ENCODE measurements around the gene MAML1.
"Not testable (repeated sequence)": the region's sequence is repeated elsewhere in the genome, so short reads cannot be mapped to it uniquely, and the experiment has no call there.

The MAML1 gene

GRCh38 chr5:179788193-179788854, 55.7 kb downstream of the MAML1 start:
- DNase-seq = no peak

GRCh38 chr5:179789278-179789677, 56.7 kb downstream of the MAML1 start:
- ATAC-seq (ENCODE audit: insufficient read depth, low read depth); H3K27me3 ChIP-seq (ENCODE audit: insufficient read depth, low read length, poor library complexity); H3K79me2 ChIP-seq (ENCODE audit: insufficient read depth, low read length); H3K4me1 ChIP-seq (ENCODE audit: insufficient read depth, low read length); H3K27ac ChIP-seq (ENCODE audit: low read length); H3K4me3 ChIP-seq (ENCODE audit: low read depth in 1 of 2, low read length in 2 of 2); DNase-seq; H4K20me1 ChIP-seq (ENCODE audit: insufficient read depth, low read length); H2AFZ ChIP-seq (ENCODE audit: low read depth, low read length); H3K9ac ChIP-seq (ENCODE audit: low read depth, low read length); H3K36me3 ChIP-seq (ENCODE audit: insufficient read depth, low read length); H3K4me2 ChIP-seq (ENCODE audit: insufficient read depth, low read length); H3K9me3 ChIP-seq (ENCODE audit: insufficient read depth, low read length, severe bottlenecking): not testable (repeated sequence)

More at GRCh38 chr5:179788193-179788854, 55.7 kb downstream of the MAML1 start:
- TF ChIP-seq EZH2 (IDR thresholded peaks at IDR 0.05; ENCODE audit: borderline replicate concordance, low read depth, low read length, severe bottlenecking) (no peak), CTCF (IDR thresholded peaks at IDR 0.05; ENCODE audit: borderline replicate concordance, extremely low read depth, low read length, poor library complexity, severe bottlenecking) (no peak)
- Histone ChIP-seq H3K27ac (ENCODE audit: low read length) (no peak overlapping the region), H3K9ac (ENCODE audit: low read depth, low read length) (no peak overlapping the region), H3K4me3 (ENCODE audit: low read depth in 1 of 2, low read length in 2 of 2) (no peak overlapping the region), H3K27me3 (ENCODE audit: insufficient read depth, low read length, poor library complexity) (no peaks in the 10 kb centered on the region), H3K4me2 (ENCODE audit: insufficient read depth, low read length) (no peak overlapping the region), H3K36me3 (ENCODE audit: insufficient read depth, low read length) (no peaks in the 10 kb centered on the region), H3K4me1 (ENCODE audit: insufficient read depth, low read length) (no peaks in the 10 kb centered on the region), H2AFZ (ENCODE audit: low read depth, low read length) (no peak overlapping the region), H4K20me1 (ENCODE audit: insufficient read depth, low read length) (no peaks in the 10 kb centered on the region), H3K9me3 (ENCODE audit: insufficient read depth, low read length, severe bottlenecking) (no peaks in the 10 kb centered on the region), H3K79me2 (ENCODE audit: insufficient read depth, low read length) (no peaks in the 10 kb centered on the region)
- ATAC-seq (ENCODE audit: insufficient read depth, low read depth) = no peak

- Histone ChIP-seq H3K36me3 (ENCODE audit: insufficient read depth, low read length) (peaks cover 5% of the 10 kb centered on the region; the same call in 1 of the 2 replicates), H2AFZ (ENCODE audit: low read depth, low read length) (no peak overlapping the region), H4K20me1 (ENCODE audit: insufficient read depth, low read length) (peaks cover 13% of the 10 kb centered on the region), H3K4me1 (ENCODE audit: insufficient read depth, low read length) (peaks cover 24% of the 10 kb centered on the region), H3K9ac (ENCODE audit: low read depth, low read length) (no peak overlapping the region), H3K4me2 (ENCODE audit: insufficient read depth, low read length) (no peak overlapping the region), H3K4me3 (ENCODE audit: low read depth in 1 of 2, low read length in 2 of 2) (no peak overlapping the region), H3K9me3 (ENCODE audit: insufficient read depth, low read length, severe bottlenecking) (no peaks in the 10 kb centered on the region), H3K79me2 (ENCODE audit: insufficient read depth, low read length) (no peaks in the 10 kb centered on the region), H3K27ac (ENCODE audit: low read length) (no peak overlapping the region), H3K27me3 (ENCODE audit: insufficient read depth, low read length, poor library complexity) (no peaks in the 10 kb centered on the region)
- ATAC-seq (ENCODE audit: insufficient read depth, low read depth) = no peak
- DNase-seq = no peak
- TF ChIP-seq CTCF (IDR thresholded peaks at IDR 0.05; ENCODE audit: borderline replicate concordance, extremely low read depth, low read length, poor library complexity, severe bottlenecking) (no peak), EZH2 (IDR thresholded peaks at IDR 0.05; ENCODE audit: borderline replicate concordance, low read depth, low read length, severe bottlenecking) (no peak)
Measured at GRCh38 chr5:179791881-179792611, 59.4 kb downstream of the MAML1 start.
